ENCODE data around the gene TRIM38.

GRCh38 chr6:25987845-25988244 is 25.2 kb downstream of the TRIM38 start:
- TF ChIP-seq YY1 (IDR thresholded peaks at IDR 0.05; ENCODE audit: insufficient read depth, insufficient read length), result no peak
- no peak for TF ChIP-seq SUZ12 (IDR thresholded peaks at IDR 0.05; ENCODE audit: extremely low read depth, insufficient read depth, insufficient read length)
